ENCODE measurements around the gene NDUFAF3.

GRCh38 chr3:49004352-49005302 is 17.3 kb upstream of the NDUFAF3 start:
- TF ChIP-seq, protein P1, sequence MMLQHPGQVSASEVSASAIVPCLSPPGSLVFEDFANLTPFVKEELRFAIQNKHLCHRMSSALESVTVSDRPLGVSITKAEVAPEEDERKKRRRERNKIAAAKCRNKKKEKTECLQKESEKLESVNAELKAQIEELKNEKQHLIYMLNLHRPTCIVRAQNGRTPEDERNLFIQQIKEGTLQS (CRISPR knock-in tag; conservative IDR thresholded peaks at IDR 0.05), result no peak
- TF ChIP-seq, protein P2, sequence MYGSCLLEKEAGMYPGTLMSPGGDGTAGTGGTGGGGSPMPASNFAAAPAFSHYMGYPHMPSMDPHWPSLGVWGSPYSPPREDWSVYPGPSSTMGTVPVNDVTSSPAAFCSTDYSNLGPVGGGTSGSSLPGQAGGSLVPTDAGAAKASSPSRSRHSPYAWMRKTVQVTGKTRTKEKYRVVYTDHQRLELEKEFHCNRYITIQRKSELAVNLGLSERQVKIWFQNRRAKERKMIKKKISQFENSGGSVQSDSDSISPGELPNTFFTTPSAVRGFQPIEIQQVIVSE (CRISPR knock-in tag; IDR thresholded peaks at IDR 0.05; ENCODE audit: borderline replicate concordance), result no peak
